NCI-H128 (cell line): Measurements from ENCODE around the gene HGD.
"Not testable (repeated sequence)": the region's sequence is repeated elsewhere in the genome, so short reads cannot be mapped to it uniquely, and the experiment has no call there.

ENCODE experiments used
- DNase-seq: peaks from one replicate; lab custom pipeline; 2025; ENCODE audit not compliant: unreplicated experiment; lab: John Stamatoyannopoulos, UW

Gene HGD

GRCh38 chr3:120680193-120680894, 1.7 kb downstream of the HGD start:
- no peak for DNase-seq

- no peak for DNase-seq
Observed at GRCh38 chr3:120678984-120679383, 3.1 kb downstream of the HGD start.

DNA sequence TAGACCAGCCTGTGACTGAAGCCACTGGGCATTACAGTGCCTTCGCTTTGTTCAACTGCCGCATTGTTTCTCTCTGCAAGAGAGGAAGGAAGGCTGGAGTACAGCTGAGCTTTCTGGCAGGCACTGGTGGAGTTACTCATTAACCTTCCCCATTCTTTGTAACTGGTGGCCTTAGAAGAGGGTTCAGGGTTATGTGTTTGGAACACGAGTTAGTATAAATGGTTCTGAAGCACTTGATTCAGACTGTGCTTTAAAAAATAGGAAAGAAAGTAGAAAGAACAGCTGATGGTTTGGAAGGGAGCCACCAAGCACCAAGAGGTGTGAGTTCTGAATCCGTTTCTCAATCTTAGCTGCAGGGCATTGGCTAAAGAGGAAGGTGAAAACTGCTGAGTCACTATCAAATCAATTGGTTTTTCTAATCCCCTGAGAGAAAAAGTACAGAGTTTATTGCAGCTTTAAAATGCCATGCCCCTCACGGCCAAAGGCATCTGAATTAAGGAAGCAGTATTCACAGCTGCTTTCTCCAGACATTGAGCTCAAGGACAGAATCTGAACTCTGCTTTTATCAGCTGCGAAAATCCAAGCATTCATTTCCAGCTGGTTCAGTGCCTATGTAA, 3.6 kb downstream of the HGD start:
- no peak for DNase-seq

GRCh38 chr3:120677193-120677592, 4.8 kb downstream of the HGD start:
- DNase-seq = not testable (repeated sequence)

DNA sequence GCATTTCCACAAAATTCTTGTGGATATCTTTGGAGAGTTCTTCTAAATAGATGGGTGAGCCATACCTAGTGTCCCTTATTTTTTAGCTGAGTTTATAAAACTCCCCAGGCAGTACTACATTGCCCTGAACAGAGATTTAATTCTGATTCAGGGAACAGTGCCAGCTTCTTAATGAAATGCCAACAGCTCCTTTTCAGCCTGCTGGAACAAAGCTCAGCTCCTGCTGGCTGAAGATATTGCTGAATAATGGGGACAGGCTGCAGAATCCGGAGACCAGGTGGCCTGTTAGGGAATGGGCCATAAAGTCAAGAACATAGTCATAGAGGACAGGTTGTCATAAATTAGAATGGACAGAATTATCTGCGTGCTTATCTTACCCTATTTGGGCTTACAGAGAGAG, 8.9 kb downstream of the HGD start:
- DNase-seq = no peak

DNA sequence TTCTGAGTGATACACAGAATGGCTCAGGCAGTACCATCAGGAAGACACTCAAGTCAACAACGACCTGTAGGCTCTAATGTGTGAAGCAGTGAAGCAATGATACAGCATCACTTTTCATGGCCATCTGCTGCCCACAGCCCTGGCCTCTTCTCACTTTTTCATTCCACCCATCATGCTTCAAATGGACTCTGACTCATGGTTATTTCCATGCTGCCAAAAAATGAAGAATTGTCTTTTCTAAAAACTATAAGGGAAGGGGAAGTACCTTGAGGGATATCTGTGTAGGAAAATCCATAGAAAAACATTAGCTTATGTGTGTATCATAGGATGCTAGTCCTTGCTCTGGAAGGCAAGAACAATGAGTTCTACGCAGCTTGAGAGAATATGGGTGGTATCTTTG, 11.5 kb downstream of the HGD start:
- no peak for DNase-seq

DNA sequence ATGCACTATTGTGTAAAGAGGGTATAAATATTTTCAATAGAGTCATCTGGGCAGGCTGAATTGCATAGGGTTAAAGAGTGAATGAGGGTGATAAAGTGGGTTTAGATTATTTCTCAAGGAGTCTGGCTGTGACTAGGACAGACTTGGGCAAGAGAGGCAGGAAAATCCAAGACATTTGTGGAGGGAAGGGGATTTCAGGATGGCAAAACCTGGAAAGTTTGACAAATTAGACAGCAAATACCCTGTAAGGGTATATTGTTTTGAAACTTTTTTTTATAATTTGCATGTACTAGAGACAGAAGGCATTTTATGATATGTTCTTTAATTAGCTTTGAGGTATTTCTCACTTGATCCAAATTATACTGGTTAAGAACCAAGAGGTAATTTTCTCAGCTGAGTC, 17.1 kb downstream of the HGD start:
- DNase-seq = no peak

- no peak for DNase-seq
Observed at GRCh38 chr3:120661945-120662344, 20.1 kb downstream of the HGD start.

DNA sequence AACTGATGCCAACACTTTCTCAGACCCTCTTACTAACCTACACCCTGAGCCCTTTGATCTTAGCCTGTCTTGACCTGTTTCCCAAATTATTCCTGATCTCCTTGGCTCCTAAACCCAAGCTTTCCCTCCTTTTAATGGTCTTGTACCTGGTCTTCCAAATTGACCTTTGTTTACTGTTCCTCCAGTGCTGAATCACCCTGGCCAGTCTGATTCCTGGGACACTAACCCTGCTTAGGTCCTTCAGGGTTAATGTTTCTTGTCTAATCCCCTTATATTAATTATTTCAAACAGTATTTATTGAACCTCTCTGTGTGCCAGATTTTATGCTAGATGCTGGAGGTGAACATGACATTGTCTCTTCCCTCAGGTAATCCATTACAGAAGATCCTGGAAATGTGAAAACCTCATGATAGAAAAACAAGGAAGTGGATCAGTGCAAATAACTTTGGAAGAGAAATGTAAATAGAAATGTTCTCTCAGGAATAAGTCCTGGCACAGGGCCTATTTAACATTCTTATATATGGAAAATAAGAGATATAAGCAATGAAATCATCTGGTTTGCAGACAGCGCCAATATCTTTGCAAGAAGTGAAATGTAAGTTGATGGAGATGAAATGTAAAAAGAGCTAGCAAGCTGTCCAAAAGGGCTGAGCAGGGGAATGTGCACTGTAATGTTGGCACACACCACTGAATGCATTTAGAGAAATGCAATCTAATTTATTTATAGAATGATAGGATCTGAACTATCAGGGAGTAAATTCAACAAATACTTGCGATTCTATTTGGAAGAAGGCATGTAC, 20.7 kb downstream of the HGD start:
- no peak for DNase-seq

GRCh38 chr3:120659834-120660233, 22.2 kb downstream of the HGD start:
- DNase-seq = no peak

DNA sequence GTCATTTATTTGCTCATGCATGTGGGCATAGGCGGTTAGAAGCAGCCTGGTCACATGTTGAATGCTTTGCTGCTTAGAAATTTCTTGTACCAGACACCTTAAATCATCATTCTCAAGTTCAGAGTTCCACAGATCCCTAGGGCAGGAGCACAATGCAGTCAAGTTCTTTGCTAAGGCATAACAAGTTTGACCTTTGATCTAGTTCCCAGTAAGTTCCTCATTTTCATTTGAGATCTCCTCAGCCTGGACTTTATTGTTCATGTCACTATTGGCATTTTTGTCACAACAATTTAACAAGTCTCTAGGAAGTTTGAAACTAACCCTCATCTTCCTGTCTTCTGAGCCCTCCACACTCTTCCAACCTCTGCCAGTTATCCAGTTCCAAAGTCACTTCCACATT, 22.8 kb downstream of the HGD start:
- no peak for DNase-seq

GRCh38 chr3:120652896-120653545, 29.0 kb downstream of the HGD start:
- DNase-seq = no peak

DNA sequence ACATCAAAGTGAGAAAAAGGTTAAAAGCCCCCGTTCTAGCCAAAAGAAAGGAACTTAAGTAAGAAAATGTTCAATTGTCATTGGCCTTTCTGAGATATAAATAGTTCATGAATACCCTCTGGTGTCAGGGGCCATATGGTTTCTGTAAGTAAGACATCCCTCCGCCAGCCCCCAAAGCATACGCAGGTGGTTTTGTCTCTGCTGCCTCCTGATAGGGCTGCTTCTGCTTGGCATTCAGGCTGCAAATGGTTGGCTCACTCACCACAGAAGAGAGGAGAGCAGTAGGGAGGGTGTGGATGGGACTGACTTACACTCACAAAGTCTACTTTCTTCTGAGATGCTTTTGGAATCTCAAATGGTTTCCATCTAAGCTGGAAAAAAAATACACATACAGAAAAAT, 29.8 kb downstream of the HGD start:
- no peak for DNase-seq

- DNase-seq = no peak
Observed at GRCh38 chr3:120650311-120650710, 31.7 kb downstream of the HGD start.

DNA sequence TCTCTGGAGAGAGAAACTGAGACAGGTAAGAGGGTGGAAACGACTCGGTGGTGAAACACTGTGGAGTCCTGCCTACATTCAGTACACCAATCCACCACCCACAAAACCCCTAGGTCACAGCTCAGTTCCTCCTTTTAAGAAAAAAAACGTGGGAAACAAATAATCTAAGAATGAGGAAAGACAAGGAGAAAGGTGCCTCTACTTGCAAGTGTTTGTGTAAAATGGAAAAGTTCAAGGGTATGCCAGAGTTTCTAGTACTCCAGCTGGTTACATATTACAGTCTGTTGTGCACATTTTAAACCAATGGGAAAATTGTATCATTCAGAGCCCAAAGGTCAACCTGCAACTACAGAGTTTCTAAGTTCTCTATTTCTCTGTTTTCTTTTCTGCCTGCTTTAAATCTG, 32.2 kb downstream of the HGD start:
- DNase-seq = no peak

DNA sequence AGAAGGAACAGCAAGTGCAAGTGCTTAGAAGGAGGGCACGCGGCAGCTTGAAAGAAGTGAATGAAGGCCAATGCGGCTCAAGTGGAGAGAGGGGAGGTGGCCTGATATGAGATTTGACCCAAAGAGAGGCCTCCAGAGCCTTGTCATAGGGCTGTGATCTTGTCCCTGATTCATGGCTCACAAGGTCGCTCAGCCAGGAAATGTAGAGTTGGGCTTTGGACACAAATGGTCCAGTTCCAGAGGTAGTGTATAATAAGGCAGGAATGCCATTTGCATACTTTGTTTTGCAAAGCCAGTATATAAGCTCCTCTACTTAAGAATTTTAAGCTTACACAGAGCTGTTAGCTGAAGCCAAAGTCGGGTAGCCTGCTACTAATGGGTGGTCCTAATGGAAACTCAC, 33.7 kb downstream of the HGD start:
- DNase-seq = no peak

GRCh38 chr3:120646771-120647432, 35.1 kb downstream of the HGD start:
- DNase-seq = no peak

- DNase-seq = no peak
Observed at GRCh38 chr3:120645083-120645845, 36.8 kb downstream of the HGD start.

- DNase-seq = no peak
Observed at GRCh38 chr3:120642368-120642948, 39.6 kb downstream of the HGD start.

DNA sequence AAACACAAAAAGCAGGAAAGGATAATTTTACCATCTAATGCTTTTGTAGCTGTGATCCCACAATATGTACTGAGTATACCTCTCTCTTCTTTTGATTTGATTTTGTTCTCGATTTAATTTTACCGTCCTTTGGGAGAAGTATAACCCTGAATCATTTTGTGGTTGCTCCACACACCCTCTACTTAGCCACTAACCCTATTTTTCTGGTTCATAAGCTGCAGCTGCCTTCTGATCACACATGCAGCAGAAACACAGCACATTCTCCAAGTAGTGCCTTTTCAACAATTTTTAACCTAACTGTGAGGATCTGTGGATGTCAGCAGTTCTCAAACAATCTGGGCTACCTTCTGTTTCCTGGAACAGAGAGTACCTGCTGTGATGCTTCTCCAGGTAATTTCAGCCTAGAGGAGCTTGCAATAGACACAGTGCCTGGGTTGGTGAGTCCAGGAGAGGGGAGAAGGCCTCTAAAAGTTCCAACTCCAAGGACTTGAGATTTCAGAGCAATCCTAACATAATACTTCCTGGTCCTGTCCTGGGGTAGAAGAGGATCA, 40.3 kb downstream of the HGD start:
- DNase-seq = no peak
